ACC112 (cell line): Measurements from ENCODE around the gene AARS2.

Experiments used
- H2AFZ ChIP-seq: fragments of 200-600 bp; sonication (generic); one replicate; pipeline ENCODE4 v1.6.0; 2017; ENCODE audit warnings: antibody characterized with exemption, low read length; ENCODE audit not compliant: unreplicated experiment
- H3K27ac ChIP-seq: fragments of 200-600 bp; sonication (generic); 2 replicates; pipeline ENCODE4 v1.5.1; 2014; ENCODE audit warnings: low read depth, mild to moderate bottlenecking, antibody characterized with exemption, low read length, moderate library complexity
- H3K27me3 ChIP-seq: fragments of 200-600 bp; sonication (generic); 2 replicates; pipeline ENCODE4 v1.6.1; 2014; ENCODE audit warnings: mild to moderate bottlenecking, antibody characterized with exemption, low read length, moderate library complexity, mixed read lengths; ENCODE audit not compliant: insufficient read depth
- H3K36me3 ChIP-seq: fragments of 200-600 bp; sonication (generic); 2 replicates; pipeline ENCODE4 v1.6.1; 2016; ENCODE audit warnings: mild to moderate bottlenecking, antibody characterized with exemption, low read length, moderate library complexity, mixed read lengths; ENCODE audit not compliant: insufficient read depth
- H3K4me1 ChIP-seq: fragments of 200-600 bp; sonication (generic); one replicate; pipeline ENCODE4 v1.6.1; 2016; ENCODE audit warnings: low read length, mixed read lengths; ENCODE audit not compliant: insufficient read depth, unreplicated experiment, control insufficient read depth
- H3K4me3 ChIP-seq: fragments of 200-600 bp; sonication (generic); 2 replicates; pipeline ENCODE4 v1.5.1; 2014; ENCODE audit warnings: mild to moderate bottlenecking, low read depth, low read length
- H3K79me2 ChIP-seq: fragments of 200-600 bp; sonication (generic); one replicate; pipeline ENCODE4 v1.6.0; 2016; ENCODE audit warnings: low read length; ENCODE audit not compliant: control insufficient read depth, unreplicated experiment, insufficient read depth

The AARS2 gene

DNA sequence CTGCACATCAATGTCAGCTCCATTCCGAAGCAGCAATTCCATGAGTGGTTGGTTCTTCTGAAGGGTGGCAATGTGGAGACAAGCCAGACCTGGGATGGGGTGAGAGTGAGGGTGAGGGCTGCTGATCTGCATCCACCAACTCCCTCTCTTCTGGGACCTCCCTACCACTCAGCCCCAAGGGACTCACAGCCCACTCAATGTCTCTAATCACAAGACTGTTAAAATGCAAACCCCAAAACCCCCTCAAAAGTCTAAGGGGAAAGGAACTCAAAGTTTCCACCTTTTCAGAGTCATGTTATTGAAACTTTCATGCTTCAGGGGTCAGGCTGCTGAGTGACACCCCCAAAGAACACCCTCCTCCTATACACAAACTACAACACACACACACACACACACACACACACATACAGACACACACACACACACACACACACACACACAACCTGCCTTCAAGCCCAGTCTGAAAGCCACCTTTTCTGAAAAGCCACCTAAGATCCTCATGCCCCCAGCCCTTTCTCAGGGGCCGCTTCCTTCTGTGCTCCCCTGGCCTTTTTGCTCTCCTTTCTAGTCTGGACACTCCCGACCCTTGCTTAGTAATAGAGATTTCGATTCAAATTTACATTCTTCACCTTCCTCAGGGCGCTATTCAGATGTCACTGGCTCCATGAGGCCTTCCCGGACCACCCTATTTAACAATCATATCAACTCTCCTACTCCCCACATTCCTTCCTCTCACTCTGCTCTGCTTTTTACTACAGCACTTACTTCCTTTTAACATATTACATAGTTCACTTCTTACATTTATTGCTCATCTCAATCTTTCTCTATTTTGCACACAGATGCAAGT, 52.5 kb downstream of the AARS2 start:
- H3K27me3 ChIP-seq: no peaks in the 10 kb centered on the region
- H3K4me1 ChIP-seq: peaks cover 21% of the 10 kb centered on the region
- no peaks in the 10 kb centered on the region for H3K36me3 ChIP-seq
- H2AFZ ChIP-seq: no peak overlapping the region
- H3K4me3 ChIP-seq: no peak overlapping the region
- no peak overlapping the region for H3K27ac ChIP-seq
- peaks cover 24% of the 10 kb centered on the region for H3K79me2 ChIP-seq

DNA sequence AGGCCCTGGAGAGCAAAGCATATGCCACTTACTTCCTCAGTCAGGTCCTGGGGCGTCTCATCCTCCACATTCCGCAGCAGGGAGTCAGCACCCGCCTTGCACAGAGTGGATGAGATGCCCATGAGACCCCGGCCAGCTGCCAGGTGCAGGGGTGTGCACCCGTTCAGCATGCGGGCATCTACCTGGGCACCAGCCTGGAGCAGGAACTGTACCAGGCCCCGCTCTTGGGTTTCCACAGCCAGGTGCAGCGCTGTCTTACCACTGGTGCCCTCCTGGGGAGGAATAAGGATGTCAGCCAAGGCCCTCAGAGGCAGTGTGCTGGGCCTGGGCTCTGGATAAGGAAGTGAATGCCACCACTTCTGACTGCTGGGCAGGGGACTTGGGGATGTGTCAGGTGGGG, 53.1 kb downstream of the AARS2 start:
- H3K4me3 ChIP-seq: no peak overlapping the region
- peaks cover 26% of the 10 kb centered on the region for H3K4me1 ChIP-seq
- H2AFZ ChIP-seq: no peak overlapping the region
- H3K27me3 ChIP-seq: no peaks in the 10 kb centered on the region
- 0 out of 2 replicates have a peak, but pooled peaks cover 4% of the 10 kb centered on the region for H3K36me3 ChIP-seq
- H3K79me2 ChIP-seq: peaks cover 25% of the 10 kb centered on the region
- H3K27ac ChIP-seq: no peak overlapping the region

DNA sequence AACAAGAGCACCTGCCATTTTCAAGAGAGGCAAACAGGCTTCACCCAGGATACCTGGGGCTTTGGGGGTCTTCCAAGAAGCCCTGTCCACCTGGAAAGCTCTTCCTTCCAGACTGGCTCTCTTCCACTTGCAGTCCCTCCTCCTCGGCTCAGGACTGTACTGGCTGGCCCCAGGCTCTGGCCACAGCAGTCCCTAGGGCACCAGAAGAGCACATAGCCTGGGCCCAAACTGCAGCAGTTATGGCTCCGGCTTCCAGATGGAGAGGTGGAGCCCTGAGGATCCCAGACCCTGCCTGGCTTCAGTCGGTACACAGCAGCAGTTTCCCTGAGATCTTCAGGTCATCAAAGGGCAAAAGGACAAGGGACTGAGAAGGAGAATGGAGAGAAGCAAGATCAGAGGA, 54.2 kb downstream of the AARS2 start:
- peaks cover 17% of the 10 kb centered on the region for H3K79me2 ChIP-seq
- H2AFZ ChIP-seq: no peak overlapping the region
- no peak overlapping the region for H3K4me3 ChIP-seq
- H3K27me3 ChIP-seq: no peaks in the 10 kb centered on the region
- H3K4me1 ChIP-seq: peaks cover 31% of the 10 kb centered on the region
- no peak overlapping the region for H3K27ac ChIP-seq
- H3K36me3 ChIP-seq: 0 out of 2 replicates have a peak, but pooled peaks cover 6% of the 10 kb centered on the region

DNA sequence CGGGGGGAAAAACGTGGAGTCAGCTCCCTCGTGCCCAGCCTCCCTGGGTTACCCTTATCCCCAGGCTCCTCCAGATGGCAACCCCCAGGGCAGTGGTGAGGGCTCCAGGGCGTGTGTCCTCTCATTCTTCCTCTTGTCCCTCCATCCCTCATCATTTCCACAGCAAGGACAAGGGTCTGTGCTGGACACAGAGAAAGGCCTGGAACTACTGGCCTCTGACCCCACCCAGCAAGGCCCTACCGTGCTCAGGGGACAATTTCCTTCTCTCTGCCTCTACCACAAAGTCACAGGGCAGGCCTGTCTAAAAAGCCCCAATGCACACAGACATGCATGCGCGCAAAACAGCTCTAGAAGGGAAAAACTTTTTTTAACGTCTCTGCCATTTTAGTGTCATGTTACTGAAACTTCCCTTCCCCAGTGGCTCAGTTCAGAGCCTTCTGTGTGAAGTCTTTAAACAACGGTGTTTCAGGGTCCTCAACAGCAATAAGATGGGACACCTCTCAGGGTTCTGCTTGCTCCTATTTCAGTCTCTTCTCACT, 54.8 kb downstream of the AARS2 start:
- 0 out of 2 replicates have a peak, but pooled peaks cover 6% of the 10 kb centered on the region for H3K36me3 ChIP-seq
- no peaks in the 10 kb centered on the region for H3K27me3 ChIP-seq
- peaks cover 31% of the 10 kb centered on the region for H3K4me1 ChIP-seq
- no peak overlapping the region for H3K27ac ChIP-seq
- no peak overlapping the region for H3K4me3 ChIP-seq
- no peak overlapping the region for H2AFZ ChIP-seq
- peaks cover 12% of the 10 kb centered on the region for H3K79me2 ChIP-seq

DNA sequence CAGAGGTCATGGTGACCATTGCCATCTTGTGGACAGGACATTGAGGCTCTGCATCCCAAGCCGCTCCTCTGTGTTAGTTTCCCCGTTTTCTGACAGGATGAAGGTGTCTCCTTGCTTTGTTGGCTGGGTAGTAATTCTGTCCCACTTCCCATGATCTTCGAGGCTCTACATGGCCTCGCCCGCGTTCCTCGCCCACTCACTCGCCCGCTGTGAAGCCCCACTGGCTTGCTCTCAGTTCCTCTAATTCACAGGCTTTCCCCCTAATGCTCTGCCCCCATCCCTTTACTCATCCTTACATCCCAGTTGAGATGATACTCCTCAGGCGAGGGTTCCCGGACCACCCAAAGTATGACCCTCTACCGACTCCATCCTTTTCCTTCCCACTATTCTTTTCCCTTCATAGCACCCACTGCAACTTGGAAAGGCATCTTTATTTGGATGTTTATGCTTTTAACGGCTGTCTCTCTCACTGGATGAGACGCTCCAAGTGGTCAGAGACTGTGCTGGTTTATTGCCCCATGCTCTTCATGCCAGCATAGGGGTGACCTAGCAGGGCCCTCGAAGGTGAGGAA, 55.3 kb downstream of the AARS2 start:
- peak overlapping the region; percentile 44; the same call in 1 of the 2 replicates for H3K27ac ChIP-seq
- H3K4me3 ChIP-seq: peak overlapping the region; percentile 93
- peaks cover 27% of the 10 kb centered on the region for H3K4me1 ChIP-seq
- H3K36me3 ChIP-seq: peaks cover 11% of the 10 kb centered on the region; the same call in 1 of the 2 replicates
- peaks cover 12% of the 10 kb centered on the region for H3K79me2 ChIP-seq
- H3K27me3 ChIP-seq: no peaks in the 10 kb centered on the region
- H2AFZ ChIP-seq: peak overlapping the region; percentile 81

DNA sequence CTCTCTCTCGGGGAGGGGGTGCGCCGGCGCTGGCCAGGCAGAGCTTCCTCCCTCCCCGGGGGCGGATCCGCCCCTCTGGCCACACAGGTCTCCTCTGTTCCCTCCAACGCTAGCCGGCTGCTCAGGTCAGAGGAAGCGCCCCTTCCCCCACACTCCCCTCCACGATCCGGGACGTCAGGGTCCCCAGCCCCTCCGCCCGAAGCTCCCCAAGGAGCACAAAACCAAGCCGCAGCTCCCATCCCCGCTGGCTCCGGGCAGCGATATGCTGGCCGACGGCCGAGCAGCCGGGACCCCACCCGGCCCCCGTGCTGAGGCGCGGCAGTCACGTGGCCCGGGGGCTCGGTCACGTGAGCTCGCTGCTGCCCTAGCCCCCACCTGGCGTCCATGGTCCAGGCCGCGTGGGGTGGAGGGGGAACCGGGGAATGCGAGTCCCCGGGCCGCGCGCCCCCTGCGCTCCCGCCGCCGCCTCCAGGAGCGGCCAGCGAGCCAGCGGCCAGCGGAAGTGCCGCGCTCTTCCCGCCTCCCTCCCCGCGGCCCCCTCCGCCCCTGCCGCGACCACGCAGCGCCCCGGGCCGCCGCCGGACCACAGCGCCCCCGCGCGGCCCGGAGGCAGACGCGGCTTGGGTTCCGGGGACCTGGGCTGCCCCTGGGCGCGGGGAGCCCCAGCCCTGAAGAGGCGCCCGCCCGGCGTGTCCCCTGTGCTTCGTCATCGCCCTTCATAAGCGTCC, 56.0 kb downstream of the AARS2 start, which contains the start of gene SLC35B2:
Gene SLC35B2 (minus strand): TSS at position 504 of the 728 bp plus-strand sequence. CDS start 118 bp downstream, at position 386.
- H3K27me3 ChIP-seq: no peaks in the 10 kb centered on the region
- peaks cover 14% of the 10 kb centered on the region; the same call in 1 of the 2 replicates for H3K36me3 ChIP-seq
- H2AFZ ChIP-seq: peak within 1 kb of the TSS; percentile 81
- peaks cover 12% of the 10 kb centered on the region for H3K79me2 ChIP-seq
- H3K27ac ChIP-seq: peak within 1 kb of the TSS; percentile 58; the same call in 1 of the 2 replicates
- H3K4me3 ChIP-seq: peak within 1 kb of the TSS; percentile 93
- peaks cover 21% of the 10 kb centered on the region for H3K4me1 ChIP-seq

DNA sequence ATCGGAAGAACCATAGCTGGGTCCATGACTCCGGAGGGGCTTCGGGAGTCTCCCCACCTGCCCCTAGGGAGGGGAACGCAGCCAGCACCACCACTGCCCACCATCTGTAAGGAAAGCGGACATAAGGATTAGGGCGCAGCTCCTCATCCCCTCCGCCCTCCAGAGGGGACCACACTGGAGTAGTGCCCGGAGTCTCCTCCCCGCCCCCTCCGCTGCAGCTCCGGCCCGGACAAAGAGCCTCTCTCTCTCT, 56.4 kb downstream of the AARS2 start:
- peak overlapping the region; percentile 93 for H3K4me3 ChIP-seq
- no peaks in the 10 kb centered on the region for H3K27me3 ChIP-seq
- peak overlapping the region; percentile 58; the same call in 1 of the 2 replicates for H3K27ac ChIP-seq
- peaks cover 19% of the 10 kb centered on the region; the same call in 1 of the 2 replicates for H3K36me3 ChIP-seq
- peaks cover 24% of the 10 kb centered on the region for H3K4me1 ChIP-seq
- H3K79me2 ChIP-seq: peaks cover 14% of the 10 kb centered on the region
- H2AFZ ChIP-seq: no peak overlapping the region

DNA sequence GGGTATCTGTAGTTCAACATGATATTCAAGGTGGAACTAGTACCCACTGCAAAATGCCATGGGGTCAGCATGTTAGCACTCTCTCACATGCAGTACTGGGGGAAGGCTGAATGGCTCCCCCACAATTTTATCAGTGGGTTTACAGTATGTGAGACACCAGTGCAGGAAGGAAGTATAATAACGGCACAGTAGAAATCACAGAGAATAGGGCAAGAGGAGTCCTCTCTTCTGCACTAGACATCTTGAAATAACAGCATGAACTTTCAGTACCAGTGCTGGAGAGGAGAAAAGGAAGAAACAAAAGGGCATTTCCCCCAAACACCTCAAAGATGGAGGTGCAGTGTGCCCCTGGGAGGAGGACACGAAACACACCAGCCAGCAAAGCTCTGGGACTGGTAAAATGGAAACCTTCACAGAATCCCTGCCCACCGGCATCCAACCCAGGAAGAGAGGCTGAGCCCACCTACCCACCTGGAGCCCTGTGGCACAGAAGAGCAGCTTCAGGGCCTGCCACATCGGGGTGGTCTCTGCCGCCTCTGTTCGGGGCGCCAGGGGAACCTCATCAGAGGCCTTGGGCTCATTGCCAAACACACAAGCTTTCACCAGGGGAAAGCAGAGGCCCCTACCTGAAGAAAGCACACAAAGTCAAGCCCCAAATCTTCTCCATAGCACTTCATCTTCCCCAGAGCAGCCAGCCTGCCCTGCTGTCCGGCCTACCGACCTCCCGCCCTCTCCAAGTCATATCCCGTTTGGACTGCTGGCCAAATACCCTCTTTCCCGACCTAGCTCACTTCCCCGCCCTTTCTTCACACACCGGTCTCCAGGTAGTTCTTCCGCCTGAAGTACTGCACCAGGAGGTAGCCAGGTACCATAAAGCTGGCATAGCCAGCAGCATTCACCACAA, 57.0 kb downstream of the AARS2 start:
- H3K27me3 ChIP-seq: no peaks in the 10 kb centered on the region
- peak overlapping the region; percentile 58; the same call in 1 of the 2 replicates for H3K27ac ChIP-seq
- H3K4me1 ChIP-seq: peaks cover 28% of the 10 kb centered on the region
- peak overlapping the region; percentile 93 for H3K4me3 ChIP-seq
- no peak overlapping the region for H2AFZ ChIP-seq
- H3K36me3 ChIP-seq: peaks cover 25% of the 10 kb centered on the region
- H3K79me2 ChIP-seq: peaks cover 20% of the 10 kb centered on the region

DNA sequence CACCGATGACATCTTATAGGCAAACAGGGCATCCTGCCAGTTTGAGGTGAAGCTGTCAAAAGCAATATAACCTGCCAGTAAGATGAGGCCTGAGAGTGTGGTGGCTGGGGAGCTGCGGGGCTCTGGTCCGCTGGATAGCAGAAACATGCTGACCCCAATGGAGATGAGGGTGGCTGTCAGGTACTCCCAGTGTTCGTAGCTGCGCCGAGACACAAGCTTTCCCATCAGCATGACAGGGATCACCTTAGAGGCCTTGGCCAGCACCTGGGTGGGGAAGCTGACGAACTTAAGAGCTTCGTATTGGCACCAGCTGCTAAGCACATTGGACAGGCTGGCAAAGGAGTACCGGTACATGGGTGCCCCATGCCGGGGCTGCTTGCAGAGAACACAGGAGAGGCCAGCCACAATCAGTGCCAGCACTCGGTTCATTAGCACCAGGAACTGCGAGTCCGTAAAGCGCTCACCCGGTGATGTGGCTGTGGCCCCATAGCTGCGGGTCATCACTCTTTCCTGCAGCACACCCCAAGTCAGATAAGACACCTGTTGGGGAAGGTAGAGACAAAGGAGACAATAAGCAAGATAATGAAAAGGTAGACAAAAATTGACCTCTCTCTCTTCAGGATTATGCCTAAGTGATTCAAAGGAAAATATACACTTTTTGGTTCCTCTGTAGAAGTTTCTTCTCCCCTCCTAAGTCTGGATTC, 57.9 kb downstream of the AARS2 start:
- peaks cover 36% of the 10 kb centered on the region for H3K4me1 ChIP-seq
- no peaks in the 10 kb centered on the region for H3K27me3 ChIP-seq
- H2AFZ ChIP-seq: no peak overlapping the region
- peaks cover 29% of the 10 kb centered on the region for H3K79me2 ChIP-seq
- no peak overlapping the region for H3K27ac ChIP-seq
- peak overlapping the region; percentile 93 for H3K4me3 ChIP-seq
- peaks cover 33% of the 10 kb centered on the region for H3K36me3 ChIP-seq
